HUES48 (cell line): ENCODE results near the gene TNNT2.

Experiments
- H3K27ac ChIP-seq: one replicate; pipeline ENCODE4 v1.7.0; 2013; ENCODE audit warnings: low read depth, low read length, inconsistent platforms
- H3K27me3 ChIP-seq: 2 replicates; pipeline ENCODE4 v1.6.1; 2013; ENCODE audit warnings: mild to moderate bottlenecking, low read length; ENCODE audit not compliant: control insufficient read depth, insufficient read depth
- H3K36me3 ChIP-seq: 2 replicates; pipeline ENCODE4 v1.6.1; 2013; ENCODE audit warnings: low read length; ENCODE audit not compliant: control insufficient read depth, insufficient read depth
- H3K4me1 ChIP-seq: 2 replicates; pipeline ENCODE4 v1.6.1; 2013; ENCODE audit warnings: mild to moderate bottlenecking, low read length; ENCODE audit not compliant: control insufficient read depth, insufficient read depth
- H3K4me3 ChIP-seq: 2 replicates; pipeline ENCODE4 v1.5.1; 2013; ENCODE audit warnings: mild to moderate bottlenecking, low read depth, low read length
- H3K9ac ChIP-seq: 2 replicates; pipeline ENCODE4 v1.6.1; 2013; ENCODE audit warnings: mild to moderate bottlenecking, low read depth, low read length, moderate library complexity
- H3K9me3 ChIP-seq: 2 replicates; pipeline ENCODE4 v1.6.1; 2013; ENCODE audit warnings: low read length; ENCODE audit not compliant: control insufficient read depth, insufficient read depth

The TNNT2 gene

GRCh38 chr1:201332616-201333335, 44.7 kb downstream of the TNNT2 start:
- H3K4me3 ChIP-seq, result no peak overlapping the region
- H3K9ac ChIP-seq, result no peak overlapping the region
- H3K27me3 ChIP-seq, result no peaks in the 10 kb centered on the region
- no peaks in the 10 kb centered on the region for H3K4me1 ChIP-seq
- no peaks in the 10 kb centered on the region for H3K36me3 ChIP-seq
- no peaks in the 10 kb centered on the region for H3K9me3 ChIP-seq
- no peak overlapping the region for H3K27ac ChIP-seq

DNA sequence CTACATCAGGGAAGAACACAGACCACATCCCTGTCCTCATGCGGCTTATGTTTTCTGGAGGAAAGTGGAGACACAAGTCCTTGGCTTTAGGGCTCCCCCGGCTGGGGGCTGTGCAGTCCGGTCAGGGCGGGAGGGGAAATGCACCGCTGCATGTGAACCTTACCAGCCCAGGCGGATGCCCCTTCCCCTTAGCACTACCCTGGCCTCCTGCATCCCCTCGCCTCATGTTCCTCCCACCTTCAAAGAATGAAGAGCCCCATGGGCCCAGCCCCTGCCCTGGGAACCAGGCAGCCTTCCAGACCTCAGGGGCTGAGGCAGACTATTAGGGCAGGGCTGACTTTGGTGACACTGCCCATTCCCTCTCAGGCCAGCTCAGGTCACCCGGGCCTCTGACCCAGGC, 45.5 kb downstream of the TNNT2 start:
- H3K9me3 ChIP-seq, result no peaks in the 10 kb centered on the region
- H3K27me3 ChIP-seq, result no peaks in the 10 kb centered on the region; the same call in 1 of the 2 replicates
- H3K36me3 ChIP-seq, result no peaks in the 10 kb centered on the region

DNA sequence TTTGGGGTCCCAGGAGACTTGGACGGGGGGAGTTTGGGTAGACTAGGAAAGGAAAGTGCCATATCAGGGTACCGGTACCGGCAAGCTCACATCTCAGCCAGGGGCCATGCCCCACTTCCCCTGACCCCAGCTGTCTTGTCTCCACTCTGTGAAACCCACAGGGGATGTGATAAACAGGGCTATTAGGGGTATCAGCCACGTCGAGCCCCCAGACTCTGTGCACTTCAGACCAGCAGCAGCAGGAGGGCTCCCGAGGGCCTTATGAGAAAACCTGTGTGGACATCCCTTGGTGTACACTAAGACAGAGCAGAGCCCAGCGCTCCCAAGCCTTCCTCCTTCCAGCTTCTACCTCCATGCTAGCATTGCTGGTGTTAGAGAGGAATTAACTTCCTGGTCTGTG, 46.3 kb downstream of the TNNT2 start:
- Histone ChIP-seq H3K9ac (no peak overlapping the region), H3K27me3 (no peaks in the 10 kb centered on the region; the same call in 1 of the 2 replicates), H3K36me3 (no peaks in the 10 kb centered on the region), H3K27ac (no peak overlapping the region), H3K4me1 (no peaks in the 10 kb centered on the region), H3K9me3 (no peaks in the 10 kb centered on the region), H3K4me3 (no peak overlapping the region)

More for the DNA sequence above, 45.5 kb downstream of the TNNT2 start:
- Histone ChIP-seq H3K4me1 (no peaks in the 10 kb centered on the region), H3K9ac (no peak overlapping the region), H3K4me3 (no peak overlapping the region), H3K27ac (no peak overlapping the region)

DNA sequence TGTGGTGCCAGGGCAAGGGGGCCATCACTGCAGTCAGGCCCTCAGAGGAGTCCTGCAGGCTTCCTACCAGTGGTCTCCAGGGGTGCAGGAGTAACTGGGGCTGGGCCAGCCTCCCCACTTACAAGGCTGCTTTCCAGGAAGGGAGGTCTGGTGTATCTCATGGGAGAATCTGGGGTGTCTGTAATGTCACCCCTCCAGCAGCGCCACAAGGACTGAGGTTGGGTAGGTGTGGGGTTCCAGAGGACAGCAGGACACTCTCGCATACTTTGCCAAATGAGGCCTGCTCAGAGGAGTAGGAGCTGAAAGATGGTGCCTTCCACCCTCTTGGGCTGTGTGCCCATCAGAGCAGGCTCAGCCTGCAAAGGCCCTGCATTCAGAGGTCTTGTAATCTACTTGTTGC, 46.9 kb downstream of the TNNT2 start:
- H3K4me3 ChIP-seq, result no peak overlapping the region
- no peaks in the 10 kb centered on the region for H3K36me3 ChIP-seq
- no peak overlapping the region for H3K27ac ChIP-seq
- no peak overlapping the region for H3K9ac ChIP-seq
- H3K4me1 ChIP-seq, result no peaks in the 10 kb centered on the region
- no peaks in the 10 kb centered on the region; the same call in 1 of the 2 replicates for H3K27me3 ChIP-seq
- no peaks in the 10 kb centered on the region for H3K9me3 ChIP-seq

DNA sequence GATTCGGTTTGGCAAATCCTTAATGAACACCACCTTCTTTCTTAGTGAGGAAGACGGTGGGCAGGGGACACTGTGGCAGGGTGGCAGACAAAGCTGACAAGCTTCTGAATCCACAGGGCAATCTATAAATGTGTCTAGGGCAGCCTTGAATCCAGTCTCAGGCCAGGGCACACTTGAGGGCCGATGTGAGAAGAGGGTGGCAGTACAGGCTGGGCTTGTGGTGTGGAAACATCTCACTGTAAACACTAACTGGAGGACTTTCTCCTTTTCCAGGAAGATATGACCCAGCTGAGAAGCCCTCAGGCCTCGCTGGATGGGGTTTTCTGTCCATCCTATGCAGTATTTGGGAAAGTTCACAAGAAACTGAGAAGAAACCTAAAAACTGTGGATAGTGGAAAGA, 47.7 kb downstream of the TNNT2 start:
- Histone ChIP-seq H3K27me3 (no peaks in the 10 kb centered on the region; the same call in 1 of the 2 replicates), H3K36me3 (no peaks in the 10 kb centered on the region), H3K9me3 (no peaks in the 10 kb centered on the region), H3K4me3 (no peak overlapping the region), H3K27ac (no peak overlapping the region), H3K4me1 (no peaks in the 10 kb centered on the region), H3K9ac (no peak overlapping the region)

DNA sequence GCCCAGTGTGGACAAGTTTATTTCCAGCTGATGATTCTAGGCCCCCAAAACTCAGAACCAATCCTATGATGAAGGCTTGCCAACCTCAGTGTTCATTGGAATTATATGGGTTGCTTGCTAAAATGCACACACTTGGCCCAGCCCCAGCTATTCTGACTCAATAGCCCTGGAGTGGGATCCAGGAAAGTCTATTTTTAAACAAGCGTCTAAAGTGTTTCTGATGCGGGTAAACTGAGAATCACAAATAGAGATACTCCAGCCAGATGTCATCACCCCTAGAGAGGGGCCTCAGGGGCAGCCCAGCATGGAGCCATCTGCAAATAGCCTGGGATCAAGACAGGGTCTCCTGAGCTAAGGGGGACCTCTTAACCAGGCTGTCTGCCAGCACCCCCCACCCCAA, 48.2 kb downstream of the TNNT2 start:
- Histone ChIP-seq H3K4me1 (no peaks in the 10 kb centered on the region), H3K36me3 (no peaks in the 10 kb centered on the region), H3K27ac (no peak overlapping the region), H3K27me3 (no peaks in the 10 kb centered on the region; the same call in 1 of the 2 replicates), H3K9ac (no peak overlapping the region), H3K9me3 (no peaks in the 10 kb centered on the region), H3K4me3 (no peak overlapping the region)

DNA sequence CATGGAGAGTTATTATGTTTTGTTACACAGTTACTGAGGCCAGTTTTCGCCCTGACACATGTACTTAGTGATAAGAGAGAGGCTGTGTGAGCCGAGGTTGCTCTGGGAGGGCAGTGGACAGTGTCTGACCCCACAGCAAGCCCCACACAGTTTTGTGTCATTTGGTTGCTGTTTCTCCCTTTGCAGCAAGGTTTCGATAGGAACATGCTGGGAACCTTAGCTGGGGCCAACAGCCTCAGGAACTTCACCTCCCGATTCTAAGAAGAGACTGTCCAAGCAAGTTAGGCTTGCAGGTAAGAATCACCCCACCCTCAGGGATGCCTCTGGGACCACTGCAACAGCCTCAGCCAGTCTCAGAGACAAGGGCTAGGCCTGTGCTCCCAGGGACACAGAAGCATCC, 48.9 kb downstream of the TNNT2 start:
- Histone ChIP-seq H3K36me3 (no peaks in the 10 kb centered on the region), H3K27ac (no peak overlapping the region), H3K9ac (no peak overlapping the region), H3K4me1 (no peaks in the 10 kb centered on the region), H3K9me3 (no peaks in the 10 kb centered on the region), H3K27me3 (no peaks in the 10 kb centered on the region; the same call in 1 of the 2 replicates), H3K4me3 (no peak overlapping the region)

- no peak overlapping the region for H3K4me3 ChIP-seq
- H3K36me3 ChIP-seq, result no peaks in the 10 kb centered on the region
- H3K4me1 ChIP-seq, result no peaks in the 10 kb centered on the region
- no peak overlapping the region for H3K9ac ChIP-seq
- H3K27ac ChIP-seq, result no peak overlapping the region
- H3K27me3 ChIP-seq, result no peaks in the 10 kb centered on the region; the same call in 1 of the 2 replicates
- no peaks in the 10 kb centered on the region for H3K9me3 ChIP-seq
Observed at GRCh38 chr1:201327687-201328240, 49.7 kb downstream of the TNNT2 start.

DNA sequence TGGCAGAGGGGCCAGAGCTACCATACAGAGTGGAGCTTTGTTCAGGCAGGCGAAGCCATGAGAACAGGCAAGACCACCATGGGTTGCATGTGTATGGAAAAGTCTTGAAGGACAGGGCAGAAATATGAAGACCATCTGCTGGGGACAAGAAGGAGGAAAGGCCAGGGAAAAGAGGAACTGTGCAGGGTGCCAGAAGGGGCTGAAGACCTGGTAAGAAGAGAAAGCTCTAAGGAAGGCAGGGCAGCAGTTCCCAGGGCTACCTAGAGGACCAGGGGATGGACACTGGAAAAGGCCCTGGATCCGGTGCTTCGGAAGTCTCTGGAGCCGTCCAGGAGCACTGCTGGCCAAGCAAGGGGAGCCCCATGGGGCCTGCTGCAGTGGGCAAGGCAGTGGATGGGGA, 50.8 kb downstream of the TNNT2 start:
- Histone ChIP-seq H3K4me3 (no peak overlapping the region), H3K36me3 (no peaks in the 10 kb centered on the region), H3K9me3 (no peaks in the 10 kb centered on the region), H3K27me3 (no peaks in the 10 kb centered on the region; the same call in 1 of the 2 replicates), H3K9ac (no peak overlapping the region), H3K27ac (no peak overlapping the region), H3K4me1 (no peaks in the 10 kb centered on the region)

- H3K27me3 ChIP-seq, result no peaks in the 10 kb centered on the region; the same call in 1 of the 2 replicates
- H3K9me3 ChIP-seq, result no peaks in the 10 kb centered on the region
- H3K9ac ChIP-seq, result no peak overlapping the region
- no peaks in the 10 kb centered on the region for H3K36me3 ChIP-seq
- no peaks in the 10 kb centered on the region for H3K4me1 ChIP-seq
- H3K4me3 ChIP-seq, result no peak overlapping the region
- H3K27ac ChIP-seq, result no peak overlapping the region
Observed at GRCh38 chr1:201325678-201326060, 51.8 kb downstream of the TNNT2 start.

DNA sequence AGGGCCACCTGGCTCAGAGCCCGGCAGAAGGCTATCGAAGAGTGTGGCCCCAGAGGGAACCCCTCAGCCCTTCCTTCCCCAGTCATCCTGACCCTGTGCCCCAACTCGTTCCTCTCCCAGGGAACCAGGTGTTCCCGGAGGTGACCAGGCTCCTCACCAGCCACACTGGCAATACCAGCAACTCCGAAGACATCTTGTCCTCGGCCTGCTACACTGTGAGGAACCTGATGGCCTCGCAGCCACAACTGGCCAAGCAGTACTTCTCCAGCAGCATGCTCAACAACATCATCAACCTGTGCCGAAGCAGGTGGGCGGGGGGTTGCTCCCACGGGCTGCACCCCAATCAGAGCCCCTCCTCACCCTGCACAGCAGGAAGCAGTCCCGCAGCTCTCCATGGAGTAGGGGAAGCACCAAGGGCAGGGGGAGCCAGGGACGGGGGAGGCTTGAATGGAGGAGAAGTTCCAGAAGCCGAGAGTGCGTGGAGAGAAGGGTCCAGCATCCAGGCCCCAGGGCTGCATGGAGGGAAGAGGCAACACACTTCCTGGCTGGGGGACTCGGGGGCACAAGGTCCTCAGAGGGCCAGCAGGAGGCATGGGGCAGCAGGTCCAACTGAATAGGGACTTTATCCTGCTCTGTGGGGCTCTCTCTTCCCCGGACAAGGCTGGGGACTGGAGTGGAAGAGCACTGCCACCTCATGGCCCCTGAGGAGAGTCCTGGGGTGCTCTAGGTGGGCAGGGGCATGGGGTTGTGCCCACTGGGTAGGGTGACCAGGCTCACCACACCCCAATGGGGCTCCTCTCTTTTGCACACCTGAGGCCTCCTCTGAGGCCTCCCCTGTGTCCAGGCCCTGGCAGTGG, 52.4 kb downstream of the TNNT2 start:
- Histone ChIP-seq H3K4me3 (no peak overlapping the region), H3K4me1 (no peaks in the 10 kb centered on the region), H3K9me3 (no peaks in the 10 kb centered on the region), H3K27me3 (no peaks in the 10 kb centered on the region; the same call in 1 of the 2 replicates), H3K27ac (no peak overlapping the region), H3K9ac (no peak overlapping the region), H3K36me3 (no peaks in the 10 kb centered on the region)
